A673 (cell line): ENCODE data around the gene NEUROD2.

Source experiments
- EZH2 ChIP-seq: fragments of 200-600 bp; sonication (generic); IDR thresholded peaks from 2 replicates; pipeline ENCODE4 v1.6.1; 2017; ENCODE audit warnings: borderline replicate concordance, low read depth, mild to moderate bottlenecking, mixed read lengths, antibody characterized with exemption, low read length; ENCODE audit not compliant: poor library complexity, severe bottlenecking
- TF ChIP-seq, protein P1 (sequence below): fragments of 300-800, 200-600 bp; sonication (generic); conservative IDR thresholded peaks from 2 replicates; pipeline ENCODE4 v1.5.1; 2017; ENCODE audit warnings: low read depth, mild to moderate bottlenecking, antibody characterized with exemption, low read length, moderate library complexity, mixed read lengths

DNA sequence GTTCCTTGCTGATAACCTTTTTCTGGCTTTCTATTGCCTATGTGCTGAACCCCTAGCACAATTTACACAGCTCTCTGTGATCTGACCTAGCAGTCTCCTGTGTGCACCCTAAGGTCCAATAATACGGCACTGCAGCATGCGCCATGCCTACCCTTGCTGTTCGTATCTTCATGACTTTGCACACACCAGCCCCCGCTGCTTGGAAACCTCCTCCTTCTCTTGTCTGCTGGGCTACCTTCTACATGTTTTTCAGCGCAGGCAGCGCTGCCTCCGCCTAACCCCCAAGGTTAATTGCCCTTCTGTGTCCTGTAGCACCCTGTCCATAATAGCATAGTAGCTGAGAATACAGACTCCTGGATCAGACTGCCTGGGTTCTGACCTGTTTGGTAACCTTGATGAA, 30.6 kb upstream of the NEUROD2 start:
- TF ChIP-seq, protein P1, sequence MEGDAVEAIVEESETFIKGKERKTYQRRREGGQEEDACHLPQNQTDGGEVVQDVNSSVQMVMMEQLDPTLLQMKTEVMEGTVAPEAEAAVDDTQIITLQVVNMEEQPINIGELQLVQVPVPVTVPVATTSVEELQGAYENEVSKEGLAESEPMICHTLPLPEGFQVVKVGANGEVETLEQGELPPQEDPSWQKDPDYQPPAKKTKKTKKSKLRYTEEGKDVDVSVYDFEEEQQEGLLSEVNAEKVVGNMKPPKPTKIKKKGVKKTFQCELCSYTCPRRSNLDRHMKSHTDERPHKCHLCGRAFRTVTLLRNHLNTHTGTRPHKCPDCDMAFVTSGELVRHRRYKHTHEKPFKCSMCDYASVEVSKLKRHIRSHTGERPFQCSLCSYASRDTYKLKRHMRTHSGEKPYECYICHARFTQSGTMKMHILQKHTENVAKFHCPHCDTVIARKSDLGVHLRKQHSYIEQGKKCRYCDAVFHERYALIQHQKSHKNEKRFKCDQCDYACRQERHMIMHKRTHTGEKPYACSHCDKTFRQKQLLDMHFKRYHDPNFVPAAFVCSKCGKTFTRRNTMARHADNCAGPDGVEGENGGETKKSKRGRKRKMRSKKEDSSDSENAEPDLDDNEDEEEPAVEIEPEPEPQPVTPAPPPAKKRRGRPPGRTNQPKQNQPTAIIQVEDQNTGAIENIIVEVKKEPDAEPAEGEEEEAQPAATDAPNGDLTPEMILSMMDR = no peak
- no peak for TF ChIP-seq EZH2
